ENCODE results near the gene ATP12A. TPM values are rescaled to one million over a fixed set of nuclear protein-coding genes. Genes with fewer than 3 reads are reported as not detected.
A peak's percentile ranks its signal among the peaks of the same experiment; 100 is the strongest.

The ATP12A gene
- total and polyA plus RNA-seq, 2 experiments from 2014 or later: 0.07 to 0.31 TPM

- Histone ChIP-seq H3K9me2 (replicated peaks; ENCODE audit: insufficient read depth) (no peaks in the 10 kb centered on the region), H2AFZ (no peak overlapping the region), H3K79me2 (no peaks in the 10 kb centered on the region), H3K27me3 (no peaks in the 10 kb centered on the region), H3K9me3 (ENCODE audit: low read depth) (no peaks in the 10 kb centered on the region), H3K4me3 (no peak overlapping the region), H3K36me3 (replicated peaks; ENCODE audit: insufficient read depth, low read depth) (no peaks in the 10 kb centered on the region), H3K27ac (no peak overlapping the region), H4K20me1 (ENCODE audit: insufficient read depth, poor library complexity, severe bottlenecking) (no peaks in the 10 kb centered on the region), H3K4me2 (peak overlapping the region; percentile 19), H3K4me1 (ENCODE audit: insufficient read depth) (peaks cover 11% of the 10 kb centered on the region)
- no peak for DNase-seq (ENCODE audit: low spot score)
- TF ChIP-seq EZH2 (IDR thresholded peaks at IDR 0.05; ENCODE audit: borderline replicate concordance) (no peak), EZH2phosphoT487 (IDR thresholded peaks at IDR 0.05; ENCODE audit: low read depth, severe bottlenecking, unreplicated experiment) (no peak), CTCF (IDR thresholded peaks at IDR 0.05; ENCODE audit: poor library complexity) (no peak)
- 26% methylated on average over 4 of the region's 4 CpGs for WGBS (ENCODE audit: low lambda C conversion rate, missing lambda C conversion rate)
Observed at GRCh38 chr13:24660023-24660741, 20.0 kb upstream of the ATP12A start.

- peaks cover 11% of the 10 kb centered on the region for H3K4me1 ChIP-seq (ENCODE audit: insufficient read depth)
- H3K27me3 ChIP-seq: no peaks in the 10 kb centered on the region
- H3K79me2 ChIP-seq: no peaks in the 10 kb centered on the region
- no peak overlapping the region for H3K4me2 ChIP-seq
- no peak overlapping the region for H2AFZ ChIP-seq
- 92% methylated on average over 5 of the region's 5 CpGs for WGBS (ENCODE audit: low lambda C conversion rate, missing lambda C conversion rate)
- H3K27ac ChIP-seq: no peak overlapping the region
- no peaks in the 10 kb centered on the region for H3K9me2 ChIP-seq (replicated peaks; ENCODE audit: insufficient read depth)
- no peak for DNase-seq (ENCODE audit: low spot score)
- H4K20me1 ChIP-seq (ENCODE audit: insufficient read depth, poor library complexity, severe bottlenecking): no peaks in the 10 kb centered on the region
- H3K9me3 ChIP-seq (ENCODE audit: low read depth): no peaks in the 10 kb centered on the region
- no peak for TF ChIP-seq CTCF (IDR thresholded peaks at IDR 0.05; ENCODE audit: poor library complexity)
- TF ChIP-seq EZH2 (IDR thresholded peaks at IDR 0.05; ENCODE audit: borderline replicate concordance): no peak
- no peak for TF ChIP-seq EZH2phosphoT487 (IDR thresholded peaks at IDR 0.05; ENCODE audit: low read depth, severe bottlenecking, unreplicated experiment)
- no peaks in the 10 kb centered on the region for H3K36me3 ChIP-seq (replicated peaks; ENCODE audit: insufficient read depth, low read depth)
- no peak overlapping the region for H3K4me3 ChIP-seq
Observed at GRCh38 chr13:24661713-24662112, 18.5 kb upstream of the ATP12A start.

GRCh38 chr13:24662195-24663088, 17.8 kb upstream of the ATP12A start:
- Histone ChIP-seq H3K9me3 (ENCODE audit: low read depth) (no peaks in the 10 kb centered on the region), H3K27me3 (no peaks in the 10 kb centered on the region), H3K36me3 (replicated peaks; ENCODE audit: insufficient read depth, low read depth) (no peaks in the 10 kb centered on the region), H4K20me1 (ENCODE audit: insufficient read depth, poor library complexity, severe bottlenecking) (no peaks in the 10 kb centered on the region), H2AFZ (no peak overlapping the region), H3K4me3 (no peak overlapping the region), H3K27ac (peak overlapping the region; percentile 23), H3K4me1 (ENCODE audit: insufficient read depth) (peaks cover 11% of the 10 kb centered on the region), H3K4me2 (no peak overlapping the region), H3K79me2 (no peaks in the 10 kb centered on the region), H3K9me2 (replicated peaks; ENCODE audit: insufficient read depth) (no peaks in the 10 kb centered on the region)
- WGBS (ENCODE audit: low lambda C conversion rate, missing lambda C conversion rate): 89% methylated on average over 2 of the region's 2 CpGs
- TF ChIP-seq EZH2 (IDR thresholded peaks at IDR 0.05; ENCODE audit: borderline replicate concordance): no peak
- no peak for TF ChIP-seq EZH2phosphoT487 (IDR thresholded peaks at IDR 0.05; ENCODE audit: low read depth, severe bottlenecking, unreplicated experiment)
- no peak for TF ChIP-seq CTCF (IDR thresholded peaks at IDR 0.05; ENCODE audit: poor library complexity)
- no peak for DNase-seq (ENCODE audit: low spot score)

Data from hepatocyte (in vitro differentiated cells).